ENCODE data around the gene TSFM. TPM values are rescaled to one million over a fixed set of nuclear protein-coding genes. Genes with fewer than 3 reads are reported as not detected.

Gene TSFM
- total and polyA plus RNA-seq, 2 of the 13 experiments (the other 11 are each of a cell fraction or from before 2014, with no cell fraction given), result 29.8 to 68.3 TPM

GRCh38 chr12:57777367-57777766, 5.2 kb upstream of the TSFM start (continued):
- no peak for TF ChIP-seq ZNF10 (CRISPR knock-in tag; IDR thresholded peaks at IDR 0.05; ENCODE audit: borderline replicate concordance, low read depth)
- TF ChIP-seq ZNF614 (CRISPR knock-in tag; IDR thresholded peaks at IDR 0.05; ENCODE audit: borderline replicate concordance), result no peak

- POLR2A ChIA-PET, result no interaction called here
Measured at GRCh38 chr12:57777911-57778310, 4.7 kb upstream of the TSFM start.

More at GRCh38 chr12:57777911-57778310, 4.7 kb upstream of the TSFM start:
- no peak overlapping the region for H3K9ac ChIP-seq (ENCODE audit: insufficient read depth, low read depth, low read length)
- H3K4me1 ChIP-seq (ENCODE audit: insufficient read depth, low read length), result peaks cover 19% of the 10 kb centered on the region
- no peak overlapping the region for H2AFZ ChIP-seq (ENCODE audit: low read length)
- peaks cover 5% of the 10 kb centered on the region for H3K79me2 ChIP-seq (ENCODE audit: insufficient read depth, low read length)
- in situ Hi-C loops (cut with HindIII; ENCODE audit: extremely low pct_ligation_motif_present, low pct_unique_long_range_greater_than_20kb) (no loop called here), intact Hi-C loops (cut with micrococcal nuclease; ENCODE audit: unreplicated experiment) (no loop called here)
- WGBS (ENCODE audit: low lambda C conversion rate), result 96% methylated on average over 7 of the region's 7 CpGs
- H3K27ac ChIP-seq (ENCODE audit: extremely low read length, insufficient read depth, low read length), result no peak overlapping the region
- DNase-seq (ENCODE audit: low spot score), result no peak
- H4K20me1 ChIP-seq (ENCODE audit: insufficient read depth, low read length), result no peaks in the 10 kb centered on the region
- no peak overlapping the region for H3K4me2 ChIP-seq (ENCODE audit: low read depth, low read length)
- peaks cover 4 to 7% of the 10 kb centered on the region in 2 experiments; a peak in 4 of 5 replicates for H3K36me3 ChIP-seq (replicated peaks in 1 of 2; ENCODE audit: control insufficient read depth in 1 of 2, insufficient read depth in 2 of 2, low read length in 2 of 2)
- no peak overlapping the region for H3K4me3 ChIP-seq (replicated peaks in 1 of 3; ENCODE audit: insufficient read depth in 1 of 3, low read depth in 2 of 3, low read length in 3 of 3)
- FAIRE-seq, result no peak
- TF ChIP-seq POLR2G (IDR thresholded peaks at IDR 0.05; ENCODE audit: low read depth, low read length) (no peak), SIN3B (IDR thresholded peaks at IDR 0.05; ENCODE audit: low read length) (no peak), SMC3 (IDR thresholded peaks at IDR 0.05; ENCODE audit: low read length) (no peak), NCOA1 (CRISPR knock-in tag; IDR thresholded peaks at IDR 0.05) (no peak), ZNF484 (CRISPR knock-in tag; IDR thresholded peaks at IDR 0.05; ENCODE audit: borderline replicate concordance, low read depth) (no peak), NR2F2 (IDR thresholded peaks at IDR 0.05; ENCODE audit: borderline replicate concordance, low read depth) (no peak), IKZF5 (CRISPR knock-in tag; IDR thresholded peaks at IDR 0.05) (no peak), ELK4 (CRISPR knock-in tag; IDR thresholded peaks at IDR 0.05; ENCODE audit: borderline replicate concordance) (no peak), PBX3 (CRISPR knock-in tag; IDR thresholded peaks at IDR 0.05; ENCODE audit: borderline replicate concordance) (no peak), ZNF580 (CRISPR knock-in tag; IDR thresholded peaks at IDR 0.05; ENCODE audit: borderline replicate concordance, low read depth) (no peak), ZSCAN9 (CRISPR knock-in tag; IDR thresholded peaks at IDR 0.05; ENCODE audit: borderline replicate concordance) (no peak), THRA (CRISPR knock-in tag; IDR thresholded peaks at IDR 0.05; ENCODE audit: borderline replicate concordance) (no peak), MYNN (CRISPR knock-in tag; IDR thresholded peaks at IDR 0.05; ENCODE audit: low read depth) (no peak), XBP1 (CRISPR knock-in tag; IDR thresholded peaks at IDR 0.05) (no peak), MIXL1 (CRISPR knock-in tag; IDR thresholded peaks at IDR 0.05) (no peak)
- CTCF ChIA-PET (ENCODE audit: low intra/inter-chr PET ratio, low total read pairs), result no interaction called here
- no peaks in the 10 kb centered on the region; a peak in 1 of 5 replicates for H3K27me3 ChIP-seq (ENCODE audit: control insufficient read depth in 1 of 2, insufficient read depth in 2 of 2, low read length in 2 of 2)
- H3K9me3 ChIP-seq (ENCODE audit: low read length), result no peaks in the 10 kb centered on the region
- no peak for ATAC-seq
- BruUV-seq (replicated peaks), result no TSS peak
